HUES64 (cell line): Measurements from ENCODE around the gene INPP5F. TPM values are rescaled to one million over a fixed set of nuclear protein-coding genes. Genes with fewer than 3 reads are reported as not detected.

ENCODE experiments used
- H3K27ac ChIP-seq: 2 replicates; pipeline ENCODE4 v1.7.0; 2013; ENCODE audit warnings: low read depth, low read length, inconsistent platforms
- H3K27me3 ChIP-seq: 2 replicates; pipeline ENCODE4 v1.6.1; 2013; ENCODE audit warnings: mild to moderate bottlenecking, low read length; ENCODE audit not compliant: insufficient read depth
- H3K36me3 ChIP-seq: 2 replicates; pipeline ENCODE4 v1.6.1; 2013; ENCODE audit warnings: mild to moderate bottlenecking, low read length; ENCODE audit not compliant: insufficient read depth
- H3K4me1 ChIP-seq: 2 replicates; pipeline ENCODE4 v1.6.1; 2013; ENCODE audit warnings: mild to moderate bottlenecking, low read length, moderate library complexity; ENCODE audit not compliant: insufficient read depth
- H3K4me3 ChIP-seq: 2 replicates; pipeline ENCODE4 v1.5.1; 2013; ENCODE audit warnings: mild to moderate bottlenecking, low read length, moderate library complexity
- H3K9ac ChIP-seq: 2 replicates; pipeline ENCODE4 v1.6.1; 2013; ENCODE audit warnings: mild to moderate bottlenecking, low read depth, low read length
- H3K9me3 ChIP-seq: 2 replicates; pipeline ENCODE4 v1.6.1; 2013; ENCODE audit warnings: low read depth, low read length; ENCODE audit not compliant: insufficient read depth
- WGBS: fragments of 150-250, 120-280 bp; methylation state at CpG from one replicate; pipeline ENCODE4 v1.1.7; 2013; ENCODE audit warnings: missing lambda C conversion rate; 5-methylcytosine and 5-hydroxymethylcytosine counted together
- polyA plus RNA-seq, 2 experiments: library from polyadenylated mRNA; stranded (reverse); fragments of 50-300 nt; gene quantifications; one replicate each; pipeline ENCODE4 v1.2.3, GENCODE V29; 2013

INPP5F gene
- polyA plus RNA-seq (2013, experiment 1 of 2) = 90.1 TPM
- 92.1 TPM for polyA plus RNA-seq (2013, experiment 2 of 2)

GRCh38 chr10:119725828-119726675 is at the start of gene INPP5F:
Gene INPP5F (plus strand): TSS chr10:119726050. CDS start chr10:119726263, 213 bp downstream.
- Histone ChIP-seq H3K9me3 (no peaks in the 10 kb centered on the region), H3K4me1 (peaks cover 26% of the 10 kb centered on the region), H3K27me3 (no peaks in the 10 kb centered on the region; the same call in 1 of the 2 replicates), H3K9ac (peak within 1 kb of the TSS; percentile 89), H3K36me3 (no peaks in the 10 kb centered on the region), H3K4me3 (peak within 1 kb of the TSS; percentile 81), H3K27ac (peak within 1 kb of the TSS; percentile 93)
- under 1% methylated on average over 95 of the region's 95 CpGs for WGBS

DNA sequence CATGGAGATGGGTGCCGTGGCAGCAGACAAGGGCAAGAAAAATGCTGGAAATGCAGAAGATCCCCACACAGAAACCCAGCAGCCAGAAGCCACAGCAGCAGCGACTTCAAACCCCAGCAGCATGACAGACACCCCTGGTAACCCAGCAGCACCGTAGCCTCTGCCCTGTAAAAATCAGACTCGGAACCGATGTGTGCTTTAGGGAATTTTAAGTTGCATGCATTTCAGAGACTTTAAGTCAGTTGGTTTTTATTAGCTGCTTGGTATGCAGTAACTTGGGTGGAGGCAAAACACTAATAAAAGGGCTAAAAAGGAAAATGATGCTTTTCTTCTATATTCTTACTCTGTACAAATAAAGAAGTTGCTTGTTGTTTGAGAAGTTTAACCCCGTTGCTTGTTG is 48.7 kb upstream of the INPP5F start:
- 98% methylated on average over 6 of the region's 6 CpGs for WGBS
- Histone ChIP-seq H3K9me3 (no peaks in the 10 kb centered on the region), H3K4me3 (no peak overlapping the region), H3K27ac (no peak overlapping the region), H3K27me3 (no peaks in the 10 kb centered on the region), H3K36me3 (peaks cover 49% of the 10 kb centered on the region), H3K9ac (no peak overlapping the region), H3K4me1 (peaks cover 17% of the 10 kb centered on the region; the same call in 1 of the 2 replicates)

- H3K4me1 ChIP-seq = peaks cover 14% of the 10 kb centered on the region; the same call in 1 of the 2 replicates
- H3K27ac ChIP-seq = no peak overlapping the region
- no peaks in the 10 kb centered on the region for H3K9me3 ChIP-seq
- 93% methylated on average over 13 of the region's 13 CpGs for WGBS
- no peak overlapping the region for H3K9ac ChIP-seq
- no peaks in the 10 kb centered on the region for H3K27me3 ChIP-seq
- peaks cover 39% of the 10 kb centered on the region for H3K36me3 ChIP-seq
- no peak overlapping the region for H3K4me3 ChIP-seq
Observed at GRCh38 chr10:119677904-119678755, 47.7 kb upstream of the INPP5F start.

GRCh38 chr10:119679480-119679829 is 46.4 kb upstream of the INPP5F start:
- no peaks in the 10 kb centered on the region for H3K27me3 ChIP-seq
- H3K9me3 ChIP-seq = no peaks in the 10 kb centered on the region
- 98% methylated on average over 5 of the region's 7 CpGs for WGBS
- no peak overlapping the region for H3K9ac ChIP-seq
- H3K27ac ChIP-seq = no peak overlapping the region
- no peak overlapping the region for H3K4me3 ChIP-seq
- peaks cover 10% of the 10 kb centered on the region; the same call in 1 of the 2 replicates for H3K4me1 ChIP-seq
- peaks cover 28% of the 10 kb centered on the region for H3K36me3 ChIP-seq

GRCh38 chr10:119680050-119680449 is 45.8 kb upstream of the INPP5F start:
- Histone ChIP-seq H3K4me3 (no peak overlapping the region), H3K36me3 (peaks cover 23% of the 10 kb centered on the region), H3K27me3 (no peaks in the 10 kb centered on the region), H3K9me3 (no peaks in the 10 kb centered on the region), H3K4me1 (peaks cover 10% of the 10 kb centered on the region; the same call in 1 of the 2 replicates), H3K9ac (0 out of 2 replicates have a peak overlapping the region, but pooled peaks have one; percentile 31), H3K27ac (no peak overlapping the region)
- WGBS = 83% methylated on average over 4 of the region's 4 CpGs

DNA sequence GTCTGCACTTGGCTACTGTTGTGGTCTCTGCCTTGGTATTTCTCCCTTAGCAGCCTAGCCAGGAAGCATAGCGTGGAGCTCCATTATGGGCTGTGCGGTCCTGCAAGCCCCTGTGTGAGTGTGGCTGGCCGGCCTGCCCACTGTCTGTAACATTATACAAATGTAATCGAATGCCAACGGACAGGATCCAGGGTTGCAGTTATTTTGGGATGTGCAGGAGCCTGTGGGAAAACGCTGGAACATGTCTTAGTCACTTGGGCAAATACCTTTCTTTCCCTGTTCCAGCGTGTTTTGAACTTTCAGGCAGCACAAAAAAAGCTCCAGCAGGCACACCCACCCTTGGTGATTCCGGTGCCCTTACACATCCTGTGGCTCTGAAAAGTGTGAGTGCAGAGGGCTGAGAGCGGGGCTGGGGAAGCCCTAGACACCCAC is 45.2 kb upstream of the INPP5F start:
- H3K4me3 ChIP-seq = no peak overlapping the region
- H3K27me3 ChIP-seq = no peaks in the 10 kb centered on the region
- no peaks in the 10 kb centered on the region for H3K9me3 ChIP-seq
- WGBS = 90% methylated on average over 9 of the region's 9 CpGs
- H3K27ac ChIP-seq = no peak overlapping the region
- H3K4me1 ChIP-seq = peaks cover 7% of the 10 kb centered on the region; the same call in 1 of the 2 replicates
- peaks cover 23% of the 10 kb centered on the region for H3K36me3 ChIP-seq
- 0 out of 2 replicates have a peak overlapping the region, but pooled peaks have one; percentile 31 for H3K9ac ChIP-seq

GRCh38 chr10:119686465-119687191 is 39.2 kb upstream of the INPP5F start:
- H3K9me3 ChIP-seq = no peaks in the 10 kb centered on the region
- peak overlapping the region; percentile 97 for H3K27ac ChIP-seq
- H3K4me1 ChIP-seq = peaks cover 13% of the 10 kb centered on the region
- H3K36me3 ChIP-seq = no peaks in the 10 kb centered on the region
- peak overlapping the region; percentile 74 for H3K4me3 ChIP-seq
- H3K27me3 ChIP-seq = no peaks in the 10 kb centered on the region
- 2% methylated on average over 24 of the region's 24 CpGs for WGBS
- peak overlapping the region; percentile 48 for H3K9ac ChIP-seq

- peaks cover 13% of the 10 kb centered on the region for H3K4me1 ChIP-seq
- 1% methylated on average over 10 of the region's 10 CpGs for WGBS
- H3K27ac ChIP-seq = peak overlapping the region; percentile 97
- peak overlapping the region; percentile 60 for H3K9ac ChIP-seq
- no peaks in the 10 kb centered on the region for H3K9me3 ChIP-seq
- no peaks in the 10 kb centered on the region for H3K36me3 ChIP-seq
- peak overlapping the region; percentile 74 for H3K4me3 ChIP-seq
- H3K27me3 ChIP-seq = no peaks in the 10 kb centered on the region
Observed at GRCh38 chr10:119687192-119688032, 38.4 kb upstream of the INPP5F start.

GRCh38 chr10:119688033-119688508 is 37.8 kb upstream of the INPP5F start:
- peaks cover 13% of the 10 kb centered on the region for H3K4me1 ChIP-seq
- no peaks in the 10 kb centered on the region for H3K27me3 ChIP-seq
- peak overlapping the region; percentile 97 for H3K27ac ChIP-seq
- no peaks in the 10 kb centered on the region for H3K9me3 ChIP-seq
- 23% methylated on average over 4 of the region's 4 CpGs for WGBS
- H3K9ac ChIP-seq = peak overlapping the region; percentile 60
- H3K4me3 ChIP-seq = peak overlapping the region; percentile 74
- no peaks in the 10 kb centered on the region for H3K36me3 ChIP-seq
